Natural killer cell treated with Interleukin-12 subunit alpha and Interleukin-12 subunit beta and Interleukin-15 and Interleukin-18, amount 100 ng/mL, for 72 hours (primary cell): Measurements from ENCODE around the gene ATG7. TPM values are rescaled to one million over a fixed set of nuclear protein-coding genes. Genes with fewer than 3 reads are reported as not detected.
A peak's percentile ranks its signal among the peaks of the same experiment; 100 is the strongest.
"Not testable (repeated sequence)": the region's sequence is repeated elsewhere in the genome, so short reads cannot be mapped to it uniquely, and the experiment has no call there.

Experiments used
- ATAC-seq, 2 donors: fragments of 150-1000 bp; cut with Tn5 transposase in 1 of 2; sonication (Bioruptor Pico), chemical (Tn5 transposase) in 1 of 2; 2 replicates each; pipeline ENCODE4 v1.10.0; 2021
- DNase-seq: peaks from one replicate; pipeline ENCODE4 v3.0.0; 2022; ENCODE audit warnings: low spot score
- H3K27ac Mint-ChIP-seq, 2 donors: 1 replicate in 1 of 2; 2 replicates in 1 of 2; pipeline ENCODE4 v1.8.0; 2022; ENCODE audit warnings: mixed read lengths in 2 of 2, mild to moderate bottlenecking in 1 of 2, moderate library complexity in 1 of 2
- H3K27me3 Mint-ChIP-seq, 2 donors: 1 replicate in 1 of 2; 2 replicates in 1 of 2; pipeline ENCODE4 v1.8.0; 2022; ENCODE audit warnings: mixed read lengths in 2 of 2
- H3K36me3 Mint-ChIP-seq: one replicate; pipeline ENCODE4 v1.8.0; 2022; ENCODE audit warnings: mixed read lengths
- H3K4me1 Mint-ChIP-seq, 2 donors: 1 replicate in 1 of 2; 2 replicates in 1 of 2; pipeline ENCODE4 v1.8.0; 2022; ENCODE audit warnings: low read depth in 2 of 2, mixed read lengths in 2 of 2, mild to moderate bottlenecking in 1 of 2
- H3K4me3 Mint-ChIP-seq: one replicate; pipeline ENCODE4 v1.8.0; 2022; ENCODE audit warnings: mixed read lengths
- H3K9me3 Mint-ChIP-seq: 2 replicates; pipeline ENCODE4 v1.8.0; 2022; ENCODE audit warnings: mixed read lengths
- total RNA-seq, 2 donors: library from RNA; stranded (reverse); gene quantifications; one replicate each; pipeline ENCODE4 v1.2.3, GENCODE V29; 2022

The ATG7 gene
- total RNA-seq, 2 donors from 2014 or later: 45.0 to 79.9 TPM

DNA sequence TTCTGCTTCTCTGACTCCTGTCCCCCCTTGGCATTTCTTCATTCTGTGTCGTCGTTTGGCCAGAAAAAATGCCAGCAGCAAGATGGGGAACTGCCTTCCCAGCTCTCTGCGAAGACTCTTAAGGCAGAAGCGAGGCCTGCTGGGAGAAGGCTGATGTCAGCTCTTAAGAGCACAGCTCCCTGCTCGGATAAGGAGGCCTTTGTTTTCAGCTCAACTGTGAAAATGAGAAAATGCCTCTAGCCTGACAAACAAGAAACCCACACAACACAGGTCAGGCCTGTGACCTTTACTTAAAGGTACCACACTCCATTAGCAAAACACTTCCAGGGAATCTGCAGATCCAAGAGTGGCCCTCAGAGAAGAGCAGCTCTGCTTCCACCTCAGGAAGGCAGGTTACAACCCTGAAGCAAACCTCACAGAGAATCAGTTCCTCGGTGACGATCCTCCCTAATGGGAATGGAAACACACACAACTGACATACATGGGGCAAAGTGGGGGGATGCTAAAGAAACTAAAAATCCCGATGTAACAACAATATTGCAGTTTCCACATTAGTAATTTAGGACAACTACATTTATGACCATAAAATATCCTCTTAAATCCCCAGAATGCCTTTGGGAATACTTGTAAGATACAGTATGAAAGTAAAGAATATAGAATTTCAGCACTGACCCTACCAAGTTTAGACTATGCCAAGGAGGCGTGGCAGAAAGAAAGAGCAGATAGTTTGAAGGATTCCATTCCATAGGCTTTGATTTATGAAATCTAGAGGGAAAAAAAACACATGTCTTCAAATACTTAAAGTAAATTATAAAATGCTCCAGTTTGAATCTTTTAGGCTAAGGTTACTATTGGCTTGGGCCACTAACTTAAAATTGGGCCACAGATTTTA is 319.4 kb downstream of the ATG7 start:
- no peak for DNase-seq
- Mint-ChIP-seq H3K36me3 (peaks cover 4% of the 10 kb centered on the region), H3K27ac (no peak overlapping the region), H3K27me3 (no peaks in the 10 kb centered on the region), H3K4me3 (no peak overlapping the region), H3K9me3 (no peaks in the 10 kb centered on the region), H3K4me1 (peaks cover 36 to 57% of the 10 kb centered on the region in 2 donors)
- ATAC-seq: no peak

DNA sequence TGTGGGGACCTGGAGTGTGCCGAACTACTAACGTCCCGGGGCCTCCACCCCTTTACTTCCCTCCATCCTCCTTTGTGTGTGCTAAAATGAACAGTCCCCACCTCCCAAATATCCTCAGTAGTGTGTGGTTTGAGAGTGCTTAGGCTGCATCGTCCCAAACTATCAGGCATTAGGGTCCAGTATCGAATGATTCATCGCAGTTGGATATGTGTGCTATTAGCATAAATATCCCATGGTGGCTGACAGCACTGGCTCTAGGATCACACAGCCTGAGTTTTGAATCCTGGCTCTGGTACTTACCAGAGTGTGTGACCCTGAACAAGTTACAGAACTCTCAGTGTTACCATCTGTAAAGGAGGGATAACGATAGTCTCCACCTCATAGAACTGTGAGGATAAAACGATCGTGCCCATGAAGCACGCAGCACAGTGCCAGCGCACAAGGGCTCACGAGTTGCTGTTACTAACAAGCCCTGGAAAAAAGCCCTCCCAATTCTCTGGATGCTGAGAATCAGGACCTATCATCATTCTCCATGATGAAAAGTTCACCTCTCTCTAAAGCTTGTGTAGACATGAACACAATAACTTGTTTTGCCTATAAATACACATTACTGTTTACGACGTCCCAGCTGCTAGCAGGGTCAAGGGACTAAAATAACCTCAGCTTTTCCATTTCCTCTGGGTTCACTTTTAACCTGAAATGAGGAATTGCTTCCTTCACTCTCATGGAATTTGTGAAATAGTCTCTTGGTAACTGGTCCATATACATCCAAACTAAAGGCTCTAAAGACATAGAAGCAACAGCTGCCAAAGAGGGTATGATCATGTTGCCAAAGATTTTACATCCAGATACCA is 320.5 kb downstream of the ATG7 start:
- Mint-ChIP-seq H3K27me3 (no peaks in the 10 kb centered on the region), H3K27ac (no peak overlapping the region), H3K9me3 (no peaks in the 10 kb centered on the region), H3K4me3 (no peak overlapping the region), H3K36me3 (peaks cover 4% of the 10 kb centered on the region), H3K4me1 (peaks cover 32 to 55% of the 10 kb centered on the region in 2 donors)
- no peak for DNase-seq
- ATAC-seq: no peak

DNA sequence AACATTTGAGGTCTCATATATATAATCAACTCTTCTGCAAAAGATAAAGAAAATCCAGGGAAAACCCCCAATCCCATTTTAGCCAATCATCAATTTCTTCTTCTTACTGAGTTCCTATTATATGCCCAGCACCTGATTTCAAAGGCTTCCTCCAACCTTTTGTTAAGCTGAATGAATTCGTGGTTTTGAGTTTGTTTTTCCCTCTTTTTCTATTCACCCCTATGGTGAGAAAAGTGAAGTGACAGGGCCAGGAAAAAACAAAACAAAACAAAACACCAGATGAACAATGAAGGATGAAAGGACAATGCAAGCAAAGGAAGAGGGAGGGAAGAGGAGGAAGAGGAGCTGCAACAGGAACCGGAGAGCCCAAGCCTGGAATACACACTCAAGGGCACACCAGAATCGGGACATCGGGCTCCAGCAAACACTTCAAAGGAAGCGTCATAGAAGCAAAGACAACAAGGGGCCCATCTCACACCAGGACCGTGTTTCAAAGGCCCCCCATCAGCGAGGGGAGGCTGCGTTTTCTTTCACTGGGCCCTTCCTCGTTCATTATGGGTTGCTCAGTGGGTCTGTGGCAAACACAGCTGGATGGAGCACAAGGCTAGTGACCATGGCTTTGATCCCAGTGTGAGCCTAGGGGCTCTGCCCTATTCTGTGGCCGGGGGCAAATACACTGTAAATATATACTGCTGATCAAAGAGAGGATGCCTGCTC is 321.3 kb downstream of the ATG7 start:
- Mint-ChIP-seq H3K27ac (no peak overlapping the region), H3K4me1 (peaks cover 28 to 49% of the 10 kb centered on the region in 2 donors), H3K4me3 (no peak overlapping the region), H3K9me3 (no peaks in the 10 kb centered on the region), H3K36me3 (peaks cover 10% of the 10 kb centered on the region), H3K27me3 (no peaks in the 10 kb centered on the region)
- no peak for ATAC-seq
- no peak for DNase-seq

DNA sequence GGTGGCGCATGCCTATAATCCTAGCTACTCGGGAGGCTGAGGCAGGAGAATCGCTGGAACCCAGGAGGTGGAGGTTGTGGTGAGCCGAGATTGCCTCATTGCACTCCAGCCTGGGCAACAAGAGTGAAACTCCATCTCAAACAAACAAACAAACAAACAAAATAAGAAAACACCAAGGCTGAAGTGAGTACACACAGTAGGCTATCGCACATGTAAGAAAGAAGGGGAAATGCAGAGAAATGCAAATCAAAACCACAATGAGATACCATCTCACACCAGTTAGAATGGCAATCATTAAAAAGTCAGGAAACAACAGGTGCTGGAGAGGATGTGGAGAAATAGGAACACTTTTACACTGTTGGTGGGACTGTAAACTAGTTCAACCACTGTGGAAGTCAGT is 322.8 kb downstream of the ATG7 start:
- ATAC-seq, H3K27ac Mint-ChIP-seq, H3K27me3 Mint-ChIP-seq, H3K4me3 Mint-ChIP-seq, DNase-seq, H3K9me3 Mint-ChIP-seq: not testable (repeated sequence)
- H3K36me3 Mint-ChIP-seq: peaks cover 16% of the 10 kb centered on the region
- H3K4me1 Mint-ChIP-seq: peaks cover 23 to 39% of the 10 kb centered on the region in 2 donors

DNA sequence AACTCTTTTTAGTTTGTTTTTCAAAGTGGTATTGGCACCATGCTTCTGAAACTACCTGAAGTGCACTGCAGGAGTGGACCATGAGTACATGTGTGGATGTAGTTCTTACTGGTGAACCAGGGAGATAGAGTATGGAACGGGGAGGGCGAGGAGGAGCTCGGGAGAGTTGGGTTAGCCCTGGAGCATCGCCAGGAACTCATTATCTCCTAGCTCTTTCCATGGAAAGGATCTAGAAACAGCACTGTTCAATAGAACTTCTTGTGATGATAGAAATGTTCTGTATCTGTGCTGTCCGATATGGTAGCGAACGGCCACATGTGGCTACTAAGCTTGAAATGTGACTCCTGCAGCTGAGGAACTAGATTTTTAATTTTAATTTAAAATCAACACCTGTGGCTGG is 324.2 kb downstream of the ATG7 start:
- peaks cover 19% of the 10 kb centered on the region for H3K36me3 Mint-ChIP-seq
- no peak overlapping the region for H3K27ac Mint-ChIP-seq
- H3K4me3 Mint-ChIP-seq: no peak overlapping the region
- DNase-seq (no peak), ATAC-seq (no peak)
- H3K27me3 Mint-ChIP-seq: no peaks in the 10 kb centered on the region
- peaks cover 23 to 32% of the 10 kb centered on the region in 2 donors for H3K4me1 Mint-ChIP-seq
- no peaks in the 10 kb centered on the region for H3K9me3 Mint-ChIP-seq

DNA sequence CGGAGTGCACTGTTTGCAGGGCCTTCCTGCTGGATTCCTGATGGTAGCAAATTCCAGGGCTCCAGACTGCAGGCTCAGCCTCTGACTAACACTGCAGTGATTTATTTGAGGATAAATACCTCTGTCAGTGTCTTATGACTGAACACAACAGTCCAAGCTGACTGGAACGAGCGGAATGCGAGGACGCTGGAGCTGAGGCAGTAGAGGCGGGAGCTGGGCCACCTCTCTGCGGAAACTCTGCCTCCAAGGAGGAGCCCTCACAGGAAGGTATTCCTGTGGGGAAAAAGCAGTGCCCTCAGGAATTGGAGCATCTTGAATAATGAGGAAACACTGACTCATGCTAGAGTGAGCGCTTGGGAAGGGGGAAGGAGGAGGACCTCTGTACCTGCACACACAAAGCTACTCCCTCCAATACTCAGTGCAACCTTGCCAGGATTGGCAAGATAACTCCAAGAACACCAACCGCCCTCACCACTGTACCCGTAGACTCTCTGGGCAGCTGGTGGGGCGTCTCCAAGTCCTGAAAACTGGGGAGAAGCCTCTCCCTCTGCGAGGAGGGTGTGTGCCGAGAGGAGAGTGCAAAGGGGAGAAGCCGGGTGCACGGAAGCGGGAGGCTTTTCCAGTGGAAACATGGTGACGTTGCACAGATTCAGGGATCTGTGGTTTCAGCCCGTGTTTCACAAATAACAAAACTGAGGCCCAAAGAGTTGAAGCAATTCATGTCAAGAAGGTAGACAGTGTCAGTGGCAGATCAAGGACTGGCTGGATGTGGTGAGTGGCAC is 328.5 kb downstream of the ATG7 start:
- Mint-ChIP-seq H3K27ac (no peak overlapping the region), H3K4me3 (no peak overlapping the region), H3K4me1 (peaks cover 13 to 29% of the 10 kb centered on the region in 2 donors)

DNA sequence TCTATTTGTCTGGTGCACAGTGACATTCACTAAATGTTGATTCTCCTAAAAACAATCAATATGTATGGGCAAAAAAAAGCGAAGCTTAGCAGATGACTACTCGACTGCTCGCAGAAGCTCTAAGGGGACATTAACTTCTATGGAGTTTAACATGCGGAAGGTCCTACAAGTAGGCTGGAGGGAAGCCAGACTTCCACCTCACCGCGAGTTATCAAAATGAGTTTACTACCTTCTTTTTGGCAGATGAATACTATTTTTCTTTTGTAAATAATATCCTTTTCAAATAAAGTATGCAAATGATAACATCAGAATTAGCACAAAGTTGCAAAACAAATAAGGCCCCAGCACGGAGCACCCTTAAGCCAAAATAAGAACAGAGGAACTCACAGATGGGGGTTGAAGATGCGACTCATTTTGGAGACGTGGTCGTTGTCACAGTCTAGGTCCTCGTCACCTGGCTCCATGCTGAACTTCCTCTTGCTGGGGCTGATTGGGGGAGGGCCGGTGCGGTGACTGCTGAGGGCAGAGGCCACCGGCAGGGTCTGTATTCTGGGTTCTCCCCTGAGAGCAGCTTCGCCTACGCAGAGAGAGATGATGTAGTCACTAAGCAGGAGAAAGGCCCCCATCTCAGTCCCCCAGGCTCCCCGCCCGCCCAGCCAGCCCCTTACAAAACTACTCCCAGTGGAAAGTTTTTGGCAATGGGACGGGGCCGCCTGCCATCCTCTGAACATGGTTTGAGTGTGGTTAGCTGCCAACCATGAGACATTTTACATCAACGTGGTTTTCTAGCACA is 329.4 kb downstream of the ATG7 start:
- peaks cover 20 to 32% of the 10 kb centered on the region in 2 donors for H3K4me1 Mint-ChIP-seq
- H3K9me3 Mint-ChIP-seq: no peaks in the 10 kb centered on the region
- H3K27ac Mint-ChIP-seq: no peak overlapping the region
- H3K36me3 Mint-ChIP-seq: peaks cover 15% of the 10 kb centered on the region
- H3K4me3 Mint-ChIP-seq: no peak overlapping the region
- no peaks in the 10 kb centered on the region for H3K27me3 Mint-ChIP-seq
- DNase-seq (no peak), ATAC-seq (peak; percentile 64 to 65)

More for the DNA sequence above, 328.5 kb downstream of the ATG7 start:
- H3K27me3 Mint-ChIP-seq: no peaks in the 10 kb centered on the region
- DNase-seq: no peak
- H3K36me3 Mint-ChIP-seq: peaks cover 15% of the 10 kb centered on the region
- no peak for ATAC-seq
- no peaks in the 10 kb centered on the region for H3K9me3 Mint-ChIP-seq

DNA sequence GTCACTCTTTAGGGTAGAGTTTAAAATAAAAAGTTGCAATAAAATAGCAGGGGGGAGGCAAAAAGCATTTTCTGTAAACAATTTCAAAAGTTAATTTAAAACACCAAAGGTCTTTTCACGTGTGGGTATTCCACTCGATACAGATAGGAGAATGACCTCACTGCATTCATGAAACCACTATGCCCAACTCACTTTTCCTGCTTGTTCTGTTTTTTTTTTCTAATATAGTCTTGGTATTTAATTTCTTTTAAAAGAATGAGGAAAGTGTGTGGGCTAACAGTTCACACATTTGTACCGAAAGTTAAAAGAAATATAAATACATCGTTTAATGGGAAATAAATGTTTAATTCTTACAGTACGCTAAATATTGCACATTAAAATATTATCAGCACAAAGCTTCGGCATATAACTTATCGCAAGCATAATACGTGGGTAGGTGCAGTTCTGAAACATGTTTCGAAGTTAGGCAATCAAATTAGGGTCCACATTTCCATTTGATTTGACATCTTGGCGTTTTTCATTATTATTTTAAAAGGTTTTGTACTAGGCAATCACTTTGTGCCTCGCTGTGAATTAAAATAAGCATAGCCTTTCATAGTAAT is 330.1 kb downstream of the ATG7 start:
- no peak for DNase-seq
- no peak overlapping the region for H3K4me3 Mint-ChIP-seq
- peaks cover 15% of the 10 kb centered on the region for H3K36me3 Mint-ChIP-seq
- H3K27me3 Mint-ChIP-seq: no peaks in the 10 kb centered on the region
- ATAC-seq: no peak
- H3K4me1 Mint-ChIP-seq: peaks cover 26 to 36% of the 10 kb centered on the region in 2 donors
- H3K27ac Mint-ChIP-seq: no peak overlapping the region
- no peaks in the 10 kb centered on the region for H3K9me3 Mint-ChIP-seq

DNA sequence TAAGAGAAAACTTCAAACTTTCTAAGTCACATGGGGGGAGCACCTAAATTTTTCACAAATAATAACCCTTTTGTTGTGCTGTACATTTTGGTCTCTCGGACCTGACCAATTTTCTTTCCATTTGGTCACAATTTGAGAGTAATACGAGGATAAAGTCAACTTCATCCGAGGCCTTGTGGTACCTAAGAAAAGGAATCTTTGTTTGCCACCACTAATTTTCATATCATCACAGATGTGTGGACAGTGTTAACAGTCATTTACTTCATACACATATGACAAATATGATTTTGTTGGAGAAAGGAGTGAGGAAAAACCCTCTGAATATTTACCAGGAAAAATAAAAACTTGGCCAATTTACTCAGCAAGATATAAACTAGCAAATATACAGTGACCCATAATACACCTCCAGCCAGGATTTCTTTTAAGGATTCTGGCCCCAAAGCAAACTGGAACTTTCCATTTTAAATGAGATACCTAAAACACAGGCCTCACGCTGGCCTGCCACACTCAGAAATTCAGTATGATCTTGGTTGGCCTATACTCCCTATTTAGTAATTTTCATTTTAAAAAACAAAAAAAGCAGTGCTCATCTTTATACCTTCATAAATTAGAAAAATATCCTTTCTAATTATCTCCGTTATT is 330.8 kb downstream of the ATG7 start:
- ATAC-seq: no peak
- no peak for DNase-seq
- peaks cover 28 to 37% of the 10 kb centered on the region in 2 donors for H3K4me1 Mint-ChIP-seq
- no peaks in the 10 kb centered on the region for H3K27me3 Mint-ChIP-seq
- no peak overlapping the region for H3K4me3 Mint-ChIP-seq
- H3K27ac Mint-ChIP-seq: no peak overlapping the region
- peaks cover 14% of the 10 kb centered on the region for H3K36me3 Mint-ChIP-seq
- no peaks in the 10 kb centered on the region for H3K9me3 Mint-ChIP-seq

DNA sequence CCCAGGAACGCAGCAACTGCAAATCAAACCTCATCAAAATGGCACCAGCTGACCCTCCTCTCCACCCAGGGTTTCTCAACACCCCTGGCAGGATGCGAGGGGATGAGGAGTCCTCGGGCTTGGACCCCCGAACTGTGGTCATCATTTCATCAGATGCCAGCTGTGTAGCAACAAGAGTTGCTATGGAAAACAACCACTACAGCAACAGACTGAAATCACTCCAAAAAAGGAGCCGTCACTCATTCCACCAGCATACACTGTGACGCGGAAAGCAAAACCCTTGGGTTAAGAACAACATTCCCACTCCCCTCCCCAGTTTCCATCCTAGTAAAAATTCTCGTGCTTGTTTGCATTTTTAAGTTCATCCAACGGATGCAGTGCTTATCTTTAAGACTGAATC is 331.4 kb downstream of the ATG7 start:
- H3K36me3 Mint-ChIP-seq: peaks cover 8% of the 10 kb centered on the region
- H3K4me3 Mint-ChIP-seq: no peak overlapping the region
- ATAC-seq (no peak), DNase-seq (no peak)
- H3K9me3 Mint-ChIP-seq: no peaks in the 10 kb centered on the region
- peaks cover 23 to 35% of the 10 kb centered on the region in 2 donors for H3K4me1 Mint-ChIP-seq
- no peak overlapping the region for H3K27ac Mint-ChIP-seq
- H3K27me3 Mint-ChIP-seq: no peaks in the 10 kb centered on the region

DNA sequence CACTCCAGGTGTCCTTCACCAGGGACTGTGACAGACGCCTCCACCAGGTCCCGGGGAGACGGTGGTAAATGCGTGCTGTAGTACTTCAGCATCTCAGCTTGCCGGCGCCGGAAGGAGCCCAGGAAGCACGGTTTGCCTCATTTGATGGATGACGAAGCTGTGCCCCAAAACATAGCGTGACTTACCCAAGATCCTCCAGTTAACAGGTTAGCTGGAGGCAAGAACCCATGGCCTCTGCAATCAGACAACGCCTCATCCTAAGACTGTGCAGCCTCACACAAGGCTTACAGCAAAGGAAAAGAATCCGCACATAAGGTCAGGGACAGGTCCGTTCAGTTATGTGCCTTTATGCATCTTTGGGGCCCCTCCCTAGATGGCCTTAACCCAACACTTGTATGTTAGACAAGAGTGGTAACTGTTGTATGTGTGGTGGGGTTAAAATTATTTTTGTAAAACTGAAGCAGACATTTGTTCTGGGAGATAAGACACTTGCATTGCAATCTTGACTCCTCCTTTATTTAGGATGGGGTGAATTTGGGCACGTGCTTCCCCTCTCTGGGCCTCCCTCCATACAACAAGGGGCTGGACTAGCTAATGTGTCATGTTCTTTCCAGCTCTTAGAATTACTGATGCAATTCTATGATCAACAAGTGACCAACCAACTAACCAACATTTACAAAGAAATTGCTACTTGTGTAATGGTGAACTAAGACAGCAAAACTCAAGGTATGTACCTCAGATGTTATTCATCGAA is 332.1 kb downstream of the ATG7 start:
- no peak for DNase-seq
- Mint-ChIP-seq H3K9me3 (no peaks in the 10 kb centered on the region), H3K4me3 (no peak overlapping the region), H3K27ac (no peak overlapping the region), H3K4me1 (peaks cover 23 to 38% of the 10 kb centered on the region in 2 donors), H3K27me3 (no peaks in the 10 kb centered on the region), H3K36me3 (peaks cover 5% of the 10 kb centered on the region)
- ATAC-seq: no peak
